ENCODE results near the gene EPB41L3. TPM values are rescaled to one million over a fixed set of nuclear protein-coding genes. Genes with fewer than 3 reads are reported as not detected.
A peak's percentile ranks its signal among the peaks of the same experiment; 100 is the strongest.

The EPB41L3 gene
- polyA plus RNA-seq (ENCODE audit: insufficient read length): 63.6 TPM
- long read RNA-seq, donor 1, partial matches to known transcripts: 0 of 2 reads
- long read RNA-seq, donor 1, other reads (novel, unspliced or antisense): 0 of 2 reads
- long read RNA-seq, donor 2, partial matches to known transcripts: 0 of 3 reads
- long read RNA-seq, donor 2, other reads (novel, unspliced or antisense): 0 of 3 reads
- long read RNA-seq, donor 3, partial matches to known transcripts: 0 of 2 reads
- long read RNA-seq, donor 3, other reads (novel, unspliced or antisense): 0 of 2 reads
- long read RNA-seq, donor 4: 0 reads
- long read RNA-seq, donor 5: 0 reads
- long read RNA-seq, donor 6, partial matches to known transcripts: 0 of 2 reads
- long read RNA-seq, donor 6, other reads (novel, unspliced or antisense): 0 of 2 reads
- long read RNA-seq, donor 7, partial matches to known transcripts: 7 of 11 reads
- long read RNA-seq, donor 7, other reads (novel, unspliced or antisense): 0 of 11 reads
- long read RNA-seq, donor 8: 0 reads

GRCh38 chr18:5543773-5544389 lies at the start of gene EPB41L3:
TSS of gene EPB41L3 (minus strand) at chr18:5543997. CDS start at chr18:5489183, 54,814 bp downstream.
- peak; percentile 34 for DNase-seq

DNA sequence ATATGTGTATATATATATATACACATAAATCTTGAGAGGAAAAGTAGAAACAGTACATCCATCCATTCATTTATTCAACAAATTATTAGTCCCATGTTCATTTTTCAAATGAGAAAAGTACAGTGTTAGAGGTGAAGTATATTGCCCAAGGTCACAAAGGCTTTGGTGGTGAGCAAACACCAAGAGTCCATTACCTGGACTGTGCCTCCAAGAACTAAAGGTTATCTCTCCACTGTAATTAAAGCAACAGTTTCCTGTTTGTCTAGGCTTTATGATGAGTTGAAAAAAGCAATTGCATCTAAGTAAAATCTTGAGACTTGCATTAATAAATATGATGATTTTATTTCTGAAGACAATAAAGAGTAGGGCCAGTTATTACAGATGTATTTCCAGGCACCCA lies 44.7 kb upstream of the EPB41L3 start:
- DNase-seq: no peak

GRCh38 chr18:5585653-5586052 lies 41.9 kb upstream of the EPB41L3 start:
- DNase-seq: no peak

- no peak for DNase-seq
Observed at GRCh38 chr18:5584746-5585417, 41.1 kb upstream of the EPB41L3 start.

DNA sequence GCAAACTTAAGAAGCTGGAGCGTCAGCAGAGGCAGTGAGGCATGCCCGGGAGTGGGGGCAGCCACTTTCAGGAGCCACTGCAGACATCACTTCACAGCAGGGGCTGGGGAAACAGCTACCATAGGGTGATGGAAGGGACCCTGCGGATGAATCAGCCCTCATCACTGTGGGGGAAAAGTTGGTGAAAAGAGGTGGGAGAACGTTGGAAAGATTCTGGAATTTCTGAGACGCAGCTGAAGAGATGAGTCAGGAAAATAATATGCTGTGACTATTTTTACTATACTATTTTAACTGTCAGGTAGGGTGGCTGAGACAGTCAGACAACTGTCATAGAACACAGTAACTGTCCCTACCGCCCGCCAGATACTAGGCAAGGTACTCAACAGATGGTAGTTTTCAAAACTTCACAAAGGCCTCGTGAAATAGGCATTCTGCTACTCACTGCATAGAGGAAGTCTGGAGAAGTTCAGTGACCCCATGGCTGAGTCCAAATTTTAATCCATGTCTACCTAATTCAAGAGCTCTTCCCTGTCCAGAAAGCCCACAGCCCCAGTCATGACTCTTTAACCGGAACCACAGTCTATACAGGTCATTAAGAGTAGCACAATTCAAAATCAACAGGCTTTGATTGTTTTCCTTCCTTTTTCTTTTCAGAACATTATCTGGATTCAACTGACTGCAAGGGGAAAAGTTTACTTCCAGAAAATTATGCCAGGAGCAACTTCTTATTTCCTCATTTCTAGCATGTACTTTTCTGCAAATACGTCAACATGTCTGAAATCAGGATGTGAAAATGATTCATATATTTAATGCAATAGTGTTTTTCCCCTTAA lies 39.3 kb upstream of the EPB41L3 start:
- no peak for DNase-seq

DNA sequence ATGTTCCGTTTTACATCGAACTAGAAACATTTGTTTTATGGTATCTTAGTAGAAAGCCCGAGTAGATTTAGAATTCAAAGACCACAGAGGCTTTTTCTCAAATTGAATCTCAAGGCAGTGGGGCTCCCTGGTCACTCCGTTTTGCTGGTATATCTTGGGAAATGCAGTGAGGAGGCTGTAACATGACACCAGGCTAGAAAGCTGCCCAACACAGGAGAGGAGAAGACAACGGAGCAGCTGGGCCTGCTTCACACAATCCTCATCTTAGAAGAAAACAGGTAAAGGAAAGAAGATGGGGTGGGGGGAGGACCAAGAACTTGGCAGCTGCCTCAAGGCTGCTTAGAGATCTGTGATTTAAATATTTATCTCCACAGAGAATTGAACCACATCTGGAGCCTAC lies 38.3 kb upstream of the EPB41L3 start:
- no peak for DNase-seq

- no peak for DNase-seq
Observed at GRCh38 chr18:5574843-5575242, 31.0 kb upstream of the EPB41L3 start.

- DNase-seq: no peak
Observed at GRCh38 chr18:5571666-5572065, 27.9 kb upstream of the EPB41L3 start.

DNA sequence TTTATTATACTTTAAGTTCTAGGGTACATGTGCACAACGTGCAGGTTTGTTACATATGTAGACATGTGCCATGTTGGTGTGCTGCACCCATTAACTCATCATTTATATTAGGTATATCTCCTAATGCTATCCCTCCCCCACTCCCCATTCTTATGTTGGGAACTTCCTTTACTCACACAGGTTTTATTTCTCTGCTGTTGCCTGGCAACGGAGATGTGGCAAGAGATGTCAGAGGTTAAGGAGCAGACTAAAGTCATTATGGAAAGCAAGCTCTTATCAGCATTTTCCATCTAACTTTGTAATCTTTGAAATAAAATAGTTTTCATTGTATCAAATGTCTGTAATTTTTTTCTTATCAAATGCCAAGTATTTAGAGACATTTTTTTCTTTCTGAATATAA lies 26.8 kb upstream of the EPB41L3 start:
- DNase-seq: peak; percentile 70

- DNase-seq: no peak
Observed at GRCh38 chr18:5568416-5568815, 24.6 kb upstream of the EPB41L3 start.

DNA sequence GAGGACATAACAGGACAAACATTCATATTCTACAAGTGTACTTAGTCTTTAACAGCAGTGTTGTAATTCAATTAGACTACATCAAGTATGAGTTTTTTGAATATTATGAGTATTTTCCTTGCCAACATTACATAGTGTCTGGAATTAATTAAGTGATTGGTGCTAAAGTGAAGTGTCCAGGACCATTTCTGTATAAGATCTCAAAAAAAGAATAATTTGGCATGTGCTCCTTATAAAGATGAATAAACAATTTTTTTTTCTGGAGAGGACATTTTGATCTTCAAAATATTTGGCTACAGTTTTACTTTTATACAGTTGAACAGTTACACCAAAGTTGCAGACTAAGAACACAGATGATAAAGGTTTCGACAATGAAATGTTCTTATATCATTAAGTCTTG lies 15.1 kb upstream of the EPB41L3 start:
- DNase-seq: no peak

- DNase-seq: no peak
Observed at GRCh38 chr18:5556310-5556974, 12.6 kb upstream of the EPB41L3 start.

DNA sequence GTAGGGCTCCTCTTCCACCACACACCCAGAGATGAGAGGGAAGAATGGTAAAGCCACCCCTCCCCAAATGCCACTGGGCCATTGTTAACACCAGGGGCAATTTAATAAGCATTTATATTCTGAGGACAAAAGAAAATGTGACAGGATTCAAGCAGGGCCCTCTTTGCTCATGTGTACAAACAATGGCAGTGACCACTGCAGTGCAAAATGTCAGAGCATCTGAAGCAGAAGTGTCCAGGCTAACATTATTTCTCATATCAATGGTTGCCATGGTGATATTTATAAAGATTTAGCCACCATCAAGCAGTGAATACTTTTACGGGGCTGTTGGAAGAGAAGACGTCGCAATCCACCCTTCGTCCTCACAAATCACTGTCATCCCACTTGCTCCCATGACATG lies 10.8 kb upstream of the EPB41L3 start:
- DNase-seq: no peak

DNA sequence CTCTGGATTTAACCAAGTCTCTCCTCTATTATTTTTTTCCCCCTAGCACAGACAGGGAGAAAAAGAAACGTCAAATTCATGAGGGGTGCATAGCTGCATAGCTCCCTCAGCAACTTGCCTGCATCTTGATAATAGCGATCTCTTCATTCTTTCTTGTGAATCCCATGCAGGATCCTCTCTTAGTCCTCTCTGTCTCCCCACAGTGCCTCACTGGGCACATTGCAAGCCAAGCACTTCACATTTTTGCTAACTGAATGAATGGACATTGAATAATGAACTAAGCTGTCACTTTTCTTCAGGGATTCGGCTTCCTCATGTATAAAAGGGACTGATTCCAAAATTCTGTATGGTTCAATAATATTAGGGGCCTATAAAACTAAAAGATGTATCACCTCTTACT lies 2.9 kb upstream of the EPB41L3 start:
- DNase-seq: peak; percentile 20

- peak; percentile 18 for DNase-seq
Observed at GRCh38 chr18:5543036-5543680, 639 bp downstream of the EPB41L3 start.

DNA sequence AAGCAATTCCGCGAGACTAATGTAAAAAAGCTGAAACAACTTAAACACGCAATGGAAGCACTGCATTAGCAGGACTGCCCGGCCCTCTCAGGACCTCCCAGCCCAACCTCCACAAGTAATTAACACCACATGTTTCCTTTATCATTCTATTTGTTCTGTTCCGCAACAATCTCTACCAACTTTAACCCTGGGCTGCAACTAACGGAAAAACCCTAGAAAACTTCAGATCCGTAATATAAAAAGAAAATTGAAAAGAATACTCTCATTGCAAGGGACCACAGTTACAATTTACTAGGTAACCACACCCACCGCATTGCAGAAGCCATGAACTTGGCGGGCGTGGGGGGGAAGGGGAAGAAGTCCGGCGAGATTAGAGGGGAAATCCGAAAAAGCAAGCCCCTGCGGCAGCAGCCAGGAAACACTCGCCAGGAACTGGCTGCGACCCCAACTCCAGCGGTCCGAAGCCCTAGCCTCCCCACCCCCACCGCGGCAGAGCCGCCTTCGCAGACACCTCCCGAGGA lies 1.2 kb downstream of the EPB41L3 start:
- DNase-seq: peak; percentile 20

- DNase-seq: no peak
Observed at GRCh38 chr18:5541644-5542043, 2.2 kb downstream of the EPB41L3 start.

DNA sequence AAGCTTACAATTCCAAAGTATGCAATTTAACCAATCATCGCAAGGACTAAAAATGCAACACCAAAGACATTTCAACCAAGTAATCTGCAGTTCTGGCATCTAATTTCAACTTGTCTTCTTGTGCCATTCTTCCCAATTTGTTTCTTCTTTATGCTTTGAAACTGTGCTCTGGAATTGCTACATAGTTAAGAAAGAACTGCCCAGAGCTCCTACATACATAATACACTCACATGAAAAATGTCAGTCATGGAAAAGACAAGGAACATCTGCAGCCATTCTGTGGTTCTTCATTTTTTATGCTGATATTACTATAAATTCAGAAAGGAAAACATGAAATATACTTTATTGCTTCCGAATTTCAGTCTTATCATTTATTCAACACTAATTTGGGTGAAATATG lies 4.4 kb downstream of the EPB41L3 start:
- no peak for DNase-seq

DNA sequence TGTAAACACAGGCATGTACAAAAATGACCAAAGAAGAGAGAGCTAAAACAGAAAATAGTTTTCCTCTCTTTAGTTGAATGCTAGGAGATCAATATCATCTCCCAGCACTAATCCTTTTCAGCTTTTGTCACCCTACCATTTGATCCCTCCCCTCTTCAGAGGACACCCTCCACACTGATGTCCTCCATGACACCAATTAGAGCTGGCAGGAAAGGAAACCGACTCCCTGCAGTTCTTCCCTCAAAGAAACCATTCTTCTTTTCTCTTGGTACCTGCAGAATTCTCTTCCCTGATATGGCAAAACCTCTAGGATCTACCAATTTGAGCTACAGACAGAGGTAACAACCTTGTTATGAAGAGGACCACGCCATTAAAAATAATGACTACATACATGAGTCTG lies 5.3 kb downstream of the EPB41L3 start:
- DNase-seq: no peak

DNA sequence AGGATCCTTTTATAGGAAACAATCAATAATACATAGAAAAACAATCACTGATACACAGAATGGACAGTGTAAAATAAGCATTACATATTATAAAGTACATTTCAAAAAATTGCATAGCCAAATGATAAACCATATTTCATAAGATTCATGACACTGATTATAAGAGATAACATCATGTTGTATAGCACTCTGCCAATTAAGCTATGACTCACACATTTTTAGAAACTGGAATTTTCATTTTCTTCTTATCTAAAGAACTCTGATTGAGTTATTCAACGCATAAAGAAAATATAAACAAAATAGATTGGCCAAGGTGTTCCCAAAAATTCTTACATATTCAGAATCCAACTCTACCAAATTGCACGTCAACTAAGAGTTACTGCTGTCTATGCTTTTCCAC lies 5.9 kb downstream of the EPB41L3 start:
- DNase-seq: no peak

DNA sequence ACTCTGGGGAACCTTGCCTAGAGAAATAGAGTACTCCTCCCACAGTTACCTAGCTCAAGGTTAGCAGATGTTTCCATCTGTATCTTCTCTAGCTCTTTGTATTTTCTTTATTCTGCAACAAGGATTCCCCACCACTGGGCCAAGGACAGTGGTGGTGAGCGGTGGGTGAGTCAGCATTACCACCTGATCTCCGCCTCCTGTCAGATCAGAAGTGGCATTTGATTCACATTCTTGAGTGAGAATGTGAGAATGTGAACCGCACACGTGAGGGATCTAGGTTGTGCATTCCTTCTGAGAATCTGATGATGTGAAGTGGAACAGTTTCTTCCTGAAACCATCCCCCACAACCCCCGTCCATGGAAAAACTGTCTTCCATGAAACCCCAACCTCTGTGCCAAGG lies 9.0 kb downstream of the EPB41L3 start:
- DNase-seq: no peak

Data from left kidney (tissue), 8 donors.